Right lobe of liver (tissue), 4 donors: ENCODE results near the gene TOMM20.

Experiments used
- POLR2A ChIP-seq: fragments of 450-650 bp; IDR thresholded peaks from one replicate; pipeline ENCODE4 v1.6.1; 2017; ENCODE audit warnings: antibody characterized with exemption, mild to moderate bottlenecking
- TF ChIP-seq, protein P1 (sequence below), 4 donors: fragments of 200-600 bp in 3 of 4; fragments of 450-650 bp in 1 of 4; IDR thresholded peaks; one replicate each; pipeline versions ENCODE4 v1.5.1 to v1.8.0; 2016 to 2022; ENCODE audit warnings: antibody characterized with exemption in 4 of 4, mild to moderate bottlenecking in 2 of 4
- donor health status: DM: no; HTN: no; CAD: no.
- donor health status: DM: no; HTN: no; CAD: no.
- donor health status: DM: no; HTN: yes; CAD: no.

DNA sequence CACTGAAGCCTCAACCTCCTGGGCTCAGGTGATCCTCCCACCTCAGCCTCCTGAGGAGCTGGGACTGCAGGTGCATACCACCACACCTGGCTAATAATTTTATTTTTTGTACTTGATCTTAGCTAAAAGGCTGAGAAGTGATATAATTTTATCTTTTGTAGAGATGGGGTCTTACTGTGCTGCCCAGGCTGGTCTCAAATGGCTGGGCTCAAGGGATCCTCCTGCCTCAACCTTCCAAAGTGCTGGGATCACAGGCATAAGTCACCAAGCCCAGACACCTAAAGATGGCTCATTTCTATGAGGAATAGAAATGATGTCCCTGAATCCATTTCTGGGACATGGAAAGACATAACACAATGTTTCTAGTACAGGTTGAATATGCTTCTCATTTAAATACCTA, 57.8 kb downstream of the TOMM20 start:
- TF ChIP-seq, protein P1, sequence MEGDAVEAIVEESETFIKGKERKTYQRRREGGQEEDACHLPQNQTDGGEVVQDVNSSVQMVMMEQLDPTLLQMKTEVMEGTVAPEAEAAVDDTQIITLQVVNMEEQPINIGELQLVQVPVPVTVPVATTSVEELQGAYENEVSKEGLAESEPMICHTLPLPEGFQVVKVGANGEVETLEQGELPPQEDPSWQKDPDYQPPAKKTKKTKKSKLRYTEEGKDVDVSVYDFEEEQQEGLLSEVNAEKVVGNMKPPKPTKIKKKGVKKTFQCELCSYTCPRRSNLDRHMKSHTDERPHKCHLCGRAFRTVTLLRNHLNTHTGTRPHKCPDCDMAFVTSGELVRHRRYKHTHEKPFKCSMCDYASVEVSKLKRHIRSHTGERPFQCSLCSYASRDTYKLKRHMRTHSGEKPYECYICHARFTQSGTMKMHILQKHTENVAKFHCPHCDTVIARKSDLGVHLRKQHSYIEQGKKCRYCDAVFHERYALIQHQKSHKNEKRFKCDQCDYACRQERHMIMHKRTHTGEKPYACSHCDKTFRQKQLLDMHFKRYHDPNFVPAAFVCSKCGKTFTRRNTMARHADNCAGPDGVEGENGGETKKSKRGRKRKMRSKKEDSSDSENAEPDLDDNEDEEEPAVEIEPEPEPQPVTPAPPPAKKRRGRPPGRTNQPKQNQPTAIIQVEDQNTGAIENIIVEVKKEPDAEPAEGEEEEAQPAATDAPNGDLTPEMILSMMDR (IDR thresholded peaks at IDR 0.05): no peak
- no peak for TF ChIP-seq POLR2A
